Lower lobe of right lung (tissue), 2 donors: ENCODE data around the gene FFAR1. TPM values are rescaled to one million over a fixed set of nuclear protein-coding genes. Genes with fewer than 3 reads are reported as not detected.
"Not testable (repeated sequence)": the region's sequence is repeated elsewhere in the genome, so short reads cannot be mapped to it uniquely, and the experiment has no call there.

ENCODE experiments used
- ATAC-seq, 2 donors: fragments of 200-7000 bp; cut with Tn5 transposase; one replicate each; pipeline ENCODE4 v1.9.1; 2020 to 2022; ENCODE audit warnings: mild to moderate bottlenecking in 2 of 2, moderate library complexity in 2 of 2
- DNase-seq: peaks from one replicate; pipeline ENCODE4 v3.0.0-alpha.2; 2020
- H3K27ac ChIP-seq: fragments of 200-600 bp; one replicate; pipeline ENCODE4 v1.8.0; 2022
- H3K27me3 ChIP-seq: fragments of 200-600 bp; one replicate; pipeline ENCODE4 v1.8.0; 2022; ENCODE audit warnings: low read depth
- H3K36me3 ChIP-seq: fragments of 200-600 bp; one replicate; pipeline ENCODE4 v1.8.0; 2022; ENCODE audit warnings: mild to moderate bottlenecking
- H3K4me1 ChIP-seq: fragments of 200-600 bp; one replicate; pipeline ENCODE4 v1.8.0; 2022
- H3K4me3 ChIP-seq: fragments of 200-600 bp; one replicate; pipeline ENCODE4 v1.8.0; 2022; ENCODE audit warnings: mild to moderate bottlenecking
- H3K9me3 ChIP-seq: fragments of 200-600 bp; one replicate; pipeline ENCODE4 v1.8.0; 2022
- CTCF ChIP-seq: fragments of 200-600 bp; IDR thresholded peaks from one replicate; pipeline ENCODE4 v1.8.0; 2022; ENCODE audit warnings: antibody characterized with exemption, mild to moderate bottlenecking
- intact Hi-C: fragments of 100-400 bp; cut with DNase I; formaldehyde crosslinking; loops from one replicate; pipeline ENCODE4 v1.11.0; 2022
- total RNA-seq: library from RNA; stranded (reverse); fragmentation: NEBNext Ultra II Directional; extraction: Animal tissue kit (Norgen Biotek cat#: 25700); gene quantifications from one replicate; pipeline ENCODE4 v1.2.1, GENCODE V29; 2021
- donor health status: DM: no; HTN: yes; CAD: no; lungs with severe emphysema.

FFAR1 gene
- total RNA-seq, 1 donor from 2014 or later: not detected

GRCh38 chr19:35368378-35368777 lies 20.7 kb downstream of the FFAR1 start:
- no peak overlapping the region for H3K27ac ChIP-seq
- no peak for ATAC-seq
- intact Hi-C loops: no loop called here
- DNase-seq: no peak
- TF ChIP-seq CTCF: no peak
- peaks cover 11% of the 10 kb centered on the region for H3K27me3 ChIP-seq
- no peaks in the 10 kb centered on the region for H3K36me3 ChIP-seq
- no peaks in the 10 kb centered on the region for H3K9me3 ChIP-seq
- H3K4me3 ChIP-seq: no peak overlapping the region
- no peaks in the 10 kb centered on the region for H3K4me1 ChIP-seq

DNA sequence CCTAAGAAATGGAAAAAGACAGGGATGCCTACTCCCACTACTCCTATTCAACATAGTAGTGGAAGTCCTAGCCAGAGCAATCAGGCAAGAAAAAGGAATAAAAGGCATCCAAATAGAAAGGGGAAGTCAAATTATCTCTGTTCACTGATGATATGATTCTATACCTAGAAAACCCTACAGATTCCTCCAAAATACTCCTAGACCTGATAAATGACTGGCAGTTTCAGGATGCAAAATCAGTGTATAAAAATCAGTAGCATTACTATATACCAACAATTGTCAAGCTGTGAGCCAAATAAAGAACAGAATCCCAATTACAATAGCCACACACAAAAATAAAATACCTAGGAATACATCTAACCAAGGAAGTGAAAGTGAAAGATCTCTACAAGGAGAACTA lies 21.8 kb downstream of the FFAR1 start:
- DNase-seq (no peak), ATAC-seq (no peak)
- Histone ChIP-seq H3K27me3 (peaks cover 11% of the 10 kb centered on the region), H3K27ac (no peak overlapping the region), H3K9me3 (no peaks in the 10 kb centered on the region), H3K4me3 (no peak overlapping the region), H3K36me3 (no peaks in the 10 kb centered on the region), H3K4me1 (no peaks in the 10 kb centered on the region)
- TF ChIP-seq CTCF: no peak
- intact Hi-C loops: no loop called here

- intact Hi-C loops: no loop called here
- Histone ChIP-seq H3K4me1 (no peaks in the 10 kb centered on the region), H3K27me3 (peaks cover 2% of the 10 kb centered on the region), H3K36me3 (no peaks in the 10 kb centered on the region), H3K27ac (no peak within 1 kb of the TSS), H3K9me3 (no peaks in the 10 kb centered on the region), H3K4me3 (no peak within 1 kb of the TSS)
- no peak for TF ChIP-seq CTCF
- DNase-seq: no peak
- ATAC-seq: no peak
Observed at GRCh38 chr19:35370722-35371121, 23.0 kb downstream of the FFAR1 start, which contains the start of gene GPR42. GPR42 (plus strand) TSS chr19:35371068; CDS start chr19:35371360, 292 bp downstream.

- no peaks in the 10 kb centered on the region for H3K27me3 ChIP-seq
- no peaks in the 10 kb centered on the region for H3K9me3 ChIP-seq
- H3K4me3 ChIP-seq: no peak overlapping the region
- DNase-seq (no peak), ATAC-seq (no peak)
- no peak overlapping the region for H3K27ac ChIP-seq
- no peaks in the 10 kb centered on the region for H3K36me3 ChIP-seq
- intact Hi-C loops: no loop called here
- H3K4me1 ChIP-seq: no peaks in the 10 kb centered on the region
- TF ChIP-seq CTCF: no peak
Observed at GRCh38 chr19:35373492-35373891, 25.8 kb downstream of the FFAR1 start.

DNA sequence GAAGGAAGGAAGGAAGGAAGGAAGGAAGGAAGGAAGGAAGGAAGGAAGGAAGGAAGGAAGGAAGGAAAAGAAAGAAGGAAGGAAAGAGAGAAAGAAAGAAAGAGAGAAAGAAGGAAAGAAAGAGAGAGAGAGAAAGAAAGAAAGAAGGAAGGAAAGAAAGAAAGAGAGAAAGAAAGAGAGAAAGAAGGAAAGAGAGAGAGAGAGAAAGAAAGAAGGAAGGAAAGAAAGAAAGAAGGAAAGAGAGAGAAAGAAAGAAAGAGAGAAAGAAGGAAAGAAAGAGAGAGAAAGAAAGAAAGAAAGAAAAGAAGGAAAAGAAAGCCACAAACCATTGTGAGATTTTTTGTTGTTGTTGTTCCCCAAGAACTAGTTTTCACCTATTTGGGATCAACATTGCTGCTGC lies 26.3 kb downstream of the FFAR1 start:
- DNase-seq, H3K4me3 ChIP-seq, H3K27ac ChIP-seq, H3K36me3 ChIP-seq, intact Hi-C loops, H3K9me3 ChIP-seq, ATAC-seq, H3K4me1 ChIP-seq, H3K27me3 ChIP-seq: not testable (repeated sequence)

DNA sequence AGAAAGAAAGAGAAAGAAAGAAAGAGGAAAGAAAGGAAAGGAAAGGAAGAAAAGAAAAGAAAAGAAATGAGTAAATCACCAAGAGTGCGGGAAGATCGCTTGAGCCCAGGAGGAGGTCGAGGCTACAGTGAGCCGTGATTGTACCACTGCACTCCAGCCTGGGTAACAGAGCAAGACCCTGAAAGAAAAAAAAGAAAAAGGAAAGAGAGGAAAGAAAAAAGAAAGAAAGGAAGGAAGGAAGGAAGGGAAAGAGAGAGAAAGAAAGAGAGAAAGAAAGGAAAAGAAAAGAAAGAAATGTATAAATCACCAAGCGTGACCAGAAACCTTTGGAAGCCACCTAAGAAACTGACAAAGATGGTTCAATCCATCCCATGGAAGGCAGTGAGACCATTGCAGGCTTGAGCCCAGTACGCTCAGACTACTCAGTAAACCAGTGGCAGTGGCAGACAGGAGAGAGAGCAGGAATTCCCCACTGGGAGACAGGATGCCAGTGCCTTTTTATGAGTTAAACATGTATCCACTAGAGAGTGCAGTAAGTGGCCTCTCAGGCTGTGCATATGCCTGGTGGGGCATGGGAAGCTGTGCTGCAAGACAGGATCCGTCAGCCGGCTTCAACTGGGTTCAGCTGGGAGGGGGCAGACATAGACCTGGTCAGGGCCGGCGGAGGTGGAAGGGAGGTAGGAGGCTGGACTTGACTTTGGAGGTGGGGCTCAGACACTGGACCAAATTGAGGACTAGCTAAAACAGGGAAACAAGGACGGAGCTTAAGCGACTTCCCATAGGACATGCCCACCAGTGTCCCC lies 28.0 kb downstream of the FFAR1 start:
- no peak overlapping the region for H3K4me3 ChIP-seq
- peak; percentile 40 to 50 for ATAC-seq
- TF ChIP-seq CTCF: no peak
- H3K27ac ChIP-seq: no peak overlapping the region
- no peak for DNase-seq
- H3K9me3 ChIP-seq: no peaks in the 10 kb centered on the region
- no peaks in the 10 kb centered on the region for H3K4me1 ChIP-seq
- H3K36me3 ChIP-seq: no peaks in the 10 kb centered on the region
- intact Hi-C loops: no loop called here
- no peaks in the 10 kb centered on the region for H3K27me3 ChIP-seq
